ENCODE results near the gene C5orf47. TPM values are rescaled to one million over a fixed set of nuclear protein-coding genes. Genes with fewer than 3 reads are reported as not detected.

Gene C5orf47
- total and polyA plus RNA-seq, 2 of the 8 experiments (the other 6 are each of a cell fraction or from before 2014, with no cell fraction given): 0.11 TPM; not detected in 1

DNA sequence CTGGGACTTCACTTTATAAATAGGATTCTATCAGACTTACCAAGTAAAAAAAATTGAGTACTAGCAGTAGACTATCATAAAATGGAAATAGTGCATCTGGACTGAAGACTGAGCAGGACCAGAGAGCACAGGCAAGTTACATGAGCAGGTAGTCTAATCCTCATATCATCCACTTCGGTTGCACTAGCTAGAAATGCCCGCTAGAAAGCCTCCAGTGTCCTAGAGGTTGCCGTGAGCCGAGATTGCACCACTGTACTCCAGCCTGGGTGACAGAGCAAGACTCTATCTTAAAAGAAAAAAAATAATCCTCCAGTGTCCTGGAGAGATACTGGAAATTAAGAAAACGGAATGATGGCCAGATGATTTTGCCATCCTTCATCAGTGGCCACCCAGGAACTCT, 20.0 kb downstream of the C5orf47 start:
- no peak overlapping the region for H2AK5ac ChIP-seq (ENCODE audit: low read depth, low read length)
- no peak overlapping the region for H3K4ac ChIP-seq (replicated peaks; ENCODE audit: insufficient read length, low read depth, low read length)
- no peak overlapping the region for H3K56ac ChIP-seq (replicated peaks; ENCODE audit: insufficient read length, low read depth, low read length)
- no peak overlapping the region for H2BK12ac ChIP-seq (ENCODE audit: low read depth, low read length)
- H3K79me1 ChIP-seq (ENCODE audit: low read depth, low read length): no peaks in the 10 kb centered on the region
- no peak overlapping the region for H2BK20ac ChIP-seq (ENCODE audit: low read length)
- H3K27ac ChIP-seq (ENCODE audit: low read depth, low read length): no peak overlapping the region
- no peak overlapping the region for H3K4me2 ChIP-seq (ENCODE audit: insufficient read depth in 1 of 2, low read depth in 2 of 2, low read length in 2 of 2)
- no peak overlapping the region for H3K9ac ChIP-seq (replicated peaks in 1 of 4; ENCODE audit: extremely low read depth in 1 of 4, low read depth in 3 of 4, low read length in 3 of 4)
- H2BK5ac ChIP-seq (ENCODE audit: low read depth, low read length): no peak overlapping the region
- no peaks in the 10 kb centered on the region for H3K4me1 ChIP-seq (replicated peaks in 1 of 4; ENCODE audit: control insufficient read depth in 3 of 4, insufficient read depth in 4 of 4, low read length in 3 of 4)
- no peak overlapping the region for H4K5ac ChIP-seq (ENCODE audit: insufficient read length, low read depth, low read length)
- H2BK15ac ChIP-seq (ENCODE audit: low read length): no peak overlapping the region
- no peak overlapping the region for H3K14ac ChIP-seq (ENCODE audit: insufficient read length)
- H2AFZ ChIP-seq (ENCODE audit: low read length): no peak overlapping the region
- H3K27me3 ChIP-seq (replicated peaks in 1 of 4; ENCODE audit: control insufficient read depth in 3 of 4, extremely low read depth in 1 of 4, insufficient read depth in 3 of 4, low read length in 3 of 4): no peaks in the 10 kb centered on the region
- H3K79me2 ChIP-seq (ENCODE audit: control insufficient read depth in 1 of 2, insufficient read depth in 2 of 2, low read length in 2 of 2): no peaks in the 10 kb centered on the region
- H2BK120ac ChIP-seq (replicated peaks; ENCODE audit: low read depth, low read length): no peak overlapping the region
- no peaks in the 10 kb centered on the region; a peak in 1 of 4 replicates for H3K9me3 ChIP-seq (ENCODE audit: insufficient read depth in 2 of 2, low read depth in 1 of 2, low read length in 1 of 2)
- DNase-seq (ENCODE audit: low read depth in 1 of 2, low spot score in 2 of 2) (no peak), FAIRE-seq (no peak)
- no peak overlapping the region for H4K8ac ChIP-seq (ENCODE audit: extremely low read depth, insufficient read depth, low read length)
- H3K18ac ChIP-seq (ENCODE audit: extremely low read depth, low read length): no peak overlapping the region
- POLR2A ChIA-PET (ENCODE audit: partially characterized antibody): no interaction called here
- H3K23ac ChIP-seq (ENCODE audit: insufficient read length): no peak overlapping the region
- CTCF ChIA-PET (ENCODE audit: partially characterized antibody): interaction anchor here (1.4 kb wide), 1 partner anchor 314 kb away, joined by 3 read pairs; no protein-coding TSS in a partner anchor
- 92% methylated on average over 5 of the region's 5 CpGs; no CpG with 5 or more reads in 1 of the 2 experiments for WGBS, 2 experiments (ENCODE audit: extremely low coverage in 1 of 2, insufficient coverage in 1 of 2, insufficient read length in 1 of 2, insufficient replicate concordance in 2 of 2, low coverage in 1 of 2, low lambda C conversion rate in 2 of 2, missing lambda C conversion rate in 1 of 2)
- no peaks in the 10 kb centered on the region for H3K36me3 ChIP-seq (ENCODE audit: control insufficient read depth in 2 of 4, insufficient read depth in 4 of 4, low read length in 3 of 4)
- no peak overlapping the region for H4K91ac ChIP-seq (replicated peaks; ENCODE audit: insufficient read length, low read length)
- no peaks in the 10 kb centered on the region for H4K20me1 ChIP-seq (replicated peaks in 1 of 2; ENCODE audit: control insufficient read depth in 1 of 2, insufficient read depth in 2 of 2, low read length in 2 of 2)
- no peaks in the 10 kb centered on the region for H3K23me2 ChIP-seq (ENCODE audit: low read depth, low read length)
- no peak overlapping the region for H3K4me3 ChIP-seq (ENCODE audit: extremely low read depth in 1 of 4, insufficient read depth in 2 of 4, low read depth in 3 of 4, low read length in 4 of 4)
- TF ChIP-seq SP4 (IDR thresholded peaks at IDR 0.05; ENCODE audit: low read length): no peak
- TF ChIP-seq HDAC6 (IDR thresholded peaks at IDR 0.05; ENCODE audit: low read depth, low read length): no peak
- no peak for TF ChIP-seq EGR1 (IDR thresholded peaks at IDR 0.05; ENCODE audit: borderline replicate concordance, low read depth, low read length)
- no peak for TF ChIP-seq CEBPB (IDR thresholded peaks at IDR 0.05; ENCODE audit: low read depth, low read length)
- no peak for TF ChIP-seq CHD1 (IDR thresholded peaks at IDR 0.05; ENCODE audit: low read depth, low read length)
- no peak for TF ChIP-seq NRF1 (IDR thresholded peaks at IDR 0.05; ENCODE audit: low read depth, low read length)
- TF ChIP-seq TEAD4 (IDR thresholded peaks at IDR 0.05; ENCODE audit: low read depth, low read length): no peak
- TF ChIP-seq, protein P1, sequence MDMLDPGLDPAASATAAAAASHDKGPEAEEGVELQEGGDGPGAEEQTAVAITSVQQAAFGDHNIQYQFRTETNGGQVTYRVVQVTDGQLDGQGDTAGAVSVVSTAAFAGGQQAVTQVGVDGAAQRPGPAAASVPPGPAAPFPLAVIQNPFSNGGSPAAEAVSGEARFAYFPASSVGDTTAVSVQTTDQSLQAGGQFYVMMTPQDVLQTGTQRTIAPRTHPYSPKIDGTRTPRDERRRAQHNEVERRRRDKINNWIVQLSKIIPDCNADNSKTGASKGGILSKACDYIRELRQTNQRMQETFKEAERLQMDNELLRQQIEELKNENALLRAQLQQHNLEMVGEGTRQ (IDR thresholded peaks at IDR 0.05; ENCODE audit: low read length): no peak
- TF ChIP-seq, protein P2, sequence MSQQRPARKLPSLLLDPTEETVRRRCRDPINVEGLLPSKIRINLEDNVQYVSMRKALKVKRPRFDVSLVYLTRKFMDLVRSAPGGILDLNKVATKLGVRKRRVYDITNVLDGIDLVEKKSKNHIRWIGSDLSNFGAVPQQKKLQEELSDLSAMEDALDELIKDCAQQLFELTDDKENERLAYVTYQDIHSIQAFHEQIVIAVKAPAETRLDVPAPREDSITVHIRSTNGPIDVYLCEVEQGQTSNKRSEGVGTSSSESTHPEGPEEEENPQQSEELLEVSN (IDR thresholded peaks at IDR 0.05): no peak
- no peak for TF ChIP-seq TAF1 (IDR thresholded peaks at IDR 0.05; ENCODE audit: low read depth, low read length)
- no peak for TF ChIP-seq POLR2AphosphoS5 (IDR thresholded peaks at IDR 0.05; ENCODE audit: low read depth, low read length)
- TF ChIP-seq BCL11A (IDR thresholded peaks at IDR 0.05; ENCODE audit: low read depth in 2 of 2, low read length in 2 of 2): no peak
- TF ChIP-seq TCF12 (IDR thresholded peaks at IDR 0.05; ENCODE audit: low read depth, low read length): no peak
- TF ChIP-seq SAP30 (IDR thresholded peaks at IDR 0.05; ENCODE audit: insufficient read depth, insufficient replicate concordance, low read length): no peak

Data from H1 (cell line).